GM12872 (cell line): ENCODE results near the gene RAD51B.

Source experiments
- TF ChIP-seq, protein P1 (sequence below): IDR thresholded peaks from 3 replicates; pipeline ENCODE4 v1.5.1; 2011; ENCODE audit warnings: low read depth, mild to moderate bottlenecking, low read length, moderate library complexity; ENCODE audit not compliant: insufficient read depth

The RAD51B gene

DNA sequence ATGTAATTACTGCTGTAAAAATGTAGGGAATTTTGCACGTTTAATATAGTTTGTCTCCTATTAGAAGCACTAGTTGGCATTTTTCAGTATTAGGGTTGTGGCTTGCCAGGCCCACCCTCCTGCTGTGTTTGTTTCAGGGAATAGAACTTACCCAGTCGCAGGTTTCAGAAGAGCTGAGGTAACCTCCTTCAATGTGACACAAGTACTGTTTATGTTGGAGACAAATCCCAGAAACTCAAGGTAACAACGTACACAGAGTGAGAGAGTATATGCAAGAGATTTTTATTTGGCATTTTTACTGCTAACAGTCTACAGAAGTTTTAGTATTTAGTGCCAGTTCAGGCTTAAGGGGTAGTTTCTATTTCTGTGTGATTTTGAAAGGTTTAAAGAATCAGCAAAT, 284.3 kb downstream of the RAD51B start:
- TF ChIP-seq, protein P1, sequence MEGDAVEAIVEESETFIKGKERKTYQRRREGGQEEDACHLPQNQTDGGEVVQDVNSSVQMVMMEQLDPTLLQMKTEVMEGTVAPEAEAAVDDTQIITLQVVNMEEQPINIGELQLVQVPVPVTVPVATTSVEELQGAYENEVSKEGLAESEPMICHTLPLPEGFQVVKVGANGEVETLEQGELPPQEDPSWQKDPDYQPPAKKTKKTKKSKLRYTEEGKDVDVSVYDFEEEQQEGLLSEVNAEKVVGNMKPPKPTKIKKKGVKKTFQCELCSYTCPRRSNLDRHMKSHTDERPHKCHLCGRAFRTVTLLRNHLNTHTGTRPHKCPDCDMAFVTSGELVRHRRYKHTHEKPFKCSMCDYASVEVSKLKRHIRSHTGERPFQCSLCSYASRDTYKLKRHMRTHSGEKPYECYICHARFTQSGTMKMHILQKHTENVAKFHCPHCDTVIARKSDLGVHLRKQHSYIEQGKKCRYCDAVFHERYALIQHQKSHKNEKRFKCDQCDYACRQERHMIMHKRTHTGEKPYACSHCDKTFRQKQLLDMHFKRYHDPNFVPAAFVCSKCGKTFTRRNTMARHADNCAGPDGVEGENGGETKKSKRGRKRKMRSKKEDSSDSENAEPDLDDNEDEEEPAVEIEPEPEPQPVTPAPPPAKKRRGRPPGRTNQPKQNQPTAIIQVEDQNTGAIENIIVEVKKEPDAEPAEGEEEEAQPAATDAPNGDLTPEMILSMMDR: no peak

DNA sequence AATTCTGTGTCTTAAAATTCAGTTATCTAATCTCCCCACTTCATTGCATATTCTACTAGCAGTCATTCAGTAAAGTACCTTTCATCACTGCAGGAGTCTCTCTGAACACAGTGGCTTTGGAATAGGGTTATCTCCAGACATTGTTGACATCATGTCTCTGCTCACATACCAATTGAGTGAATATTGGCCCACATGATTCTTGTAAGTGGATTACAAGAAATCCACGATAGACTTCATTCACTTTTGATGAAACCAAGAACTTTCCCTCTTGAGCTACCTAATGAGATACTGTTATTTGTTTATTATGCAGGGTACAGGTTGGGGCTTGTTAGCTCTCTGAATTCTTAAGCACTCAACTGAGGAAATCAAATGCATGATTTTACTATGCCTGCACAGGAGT, 284.9 kb downstream of the RAD51B start:
- TF ChIP-seq, protein P1: no peak

DNA sequence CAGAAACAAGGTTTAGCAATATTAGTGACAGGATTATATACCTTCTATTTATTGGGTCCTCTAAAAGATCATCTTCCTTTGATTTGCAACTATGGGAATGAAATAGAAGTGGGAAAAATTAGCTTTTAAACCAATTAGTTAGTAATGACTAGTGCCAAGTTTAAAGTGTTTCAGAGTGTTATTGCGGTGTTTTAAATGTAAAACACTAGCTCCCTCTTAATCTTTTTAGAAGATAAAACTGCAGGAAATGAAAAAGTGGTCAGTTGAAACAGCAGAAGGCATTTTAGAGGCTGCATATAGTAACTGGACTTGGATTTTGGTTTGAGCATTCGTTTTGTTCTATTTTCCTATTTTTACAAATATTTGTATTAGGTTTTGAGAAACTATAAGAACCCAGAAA, 286.2 kb downstream of the RAD51B start:
- TF ChIP-seq, protein P1: no peak

DNA sequence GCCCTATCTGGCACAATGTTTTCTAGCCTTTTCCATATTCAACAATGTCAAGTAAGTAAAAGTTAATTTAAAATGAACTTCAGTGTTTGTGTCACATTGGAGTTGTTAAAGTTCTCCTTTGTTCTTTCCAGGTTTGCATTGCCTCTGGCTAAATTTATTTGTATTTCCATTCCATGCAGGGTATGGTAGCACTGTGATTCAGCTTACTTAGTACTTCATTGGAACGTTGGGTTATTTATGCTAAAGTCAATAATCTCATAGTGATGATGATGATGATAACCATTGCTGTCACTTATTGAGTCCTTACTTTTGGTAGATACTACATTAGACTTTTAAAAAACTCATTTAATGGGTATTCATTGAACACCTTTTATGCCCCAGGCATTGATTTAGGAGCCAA, 286.9 kb downstream of the RAD51B start:
- TF ChIP-seq, protein P1: no peak

DNA sequence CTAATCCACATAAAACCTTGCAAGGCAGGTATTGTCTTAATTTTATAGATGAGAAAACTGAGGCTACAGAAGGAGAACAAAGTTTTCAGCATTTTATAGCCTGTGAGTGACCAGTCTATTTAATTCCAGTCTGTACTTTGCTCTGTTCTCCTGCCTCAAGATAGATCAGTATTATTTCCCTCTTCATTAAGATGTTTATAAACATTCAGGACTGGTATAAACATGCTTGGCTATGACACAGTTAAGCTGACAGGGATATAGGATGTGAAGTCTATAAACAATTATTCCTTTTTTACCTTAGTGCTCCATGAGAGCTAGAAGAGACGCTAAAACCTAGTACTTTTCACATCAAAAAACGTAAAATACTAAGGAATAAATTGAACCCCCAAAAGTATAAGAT, 287.3 kb downstream of the RAD51B start:
- TF ChIP-seq, protein P1: no peak

DNA sequence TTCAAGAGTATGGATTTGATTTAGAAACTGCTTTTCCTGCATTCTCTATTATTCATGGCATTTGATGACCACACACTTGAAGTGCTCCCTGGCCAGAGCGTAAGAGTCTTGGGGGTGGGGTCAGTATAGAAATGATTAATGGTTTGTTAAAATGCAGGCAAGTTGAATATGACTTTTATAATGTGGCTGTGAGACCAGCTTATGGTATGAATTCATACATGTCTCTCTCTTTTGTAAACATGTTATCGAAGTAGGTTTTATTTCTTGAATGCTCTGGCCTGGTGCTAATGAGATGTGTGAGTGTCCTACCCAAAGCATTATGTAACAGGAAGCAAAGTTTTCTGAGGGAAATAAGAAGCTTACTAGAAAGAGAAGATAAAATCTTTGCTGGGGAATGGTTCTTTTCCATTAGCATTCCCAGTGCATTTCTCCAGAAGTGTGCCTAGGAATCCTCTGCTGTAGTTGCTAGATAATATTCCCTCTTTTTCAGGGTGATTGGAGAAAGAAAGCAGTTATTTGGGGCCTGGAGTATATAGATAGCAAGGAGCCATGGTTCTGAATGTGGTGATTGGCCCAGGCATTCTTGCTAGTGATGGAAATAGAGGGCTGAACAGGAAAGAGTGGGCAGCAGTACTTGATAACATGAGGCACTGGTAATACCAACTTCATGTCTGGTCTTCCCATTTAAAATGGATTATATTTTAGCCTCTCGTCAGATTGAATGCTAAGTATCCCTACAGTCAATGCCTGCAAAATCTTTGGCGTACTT, 289.7 kb downstream of the RAD51B start:
- TF ChIP-seq, protein P1: no peak

DNA sequence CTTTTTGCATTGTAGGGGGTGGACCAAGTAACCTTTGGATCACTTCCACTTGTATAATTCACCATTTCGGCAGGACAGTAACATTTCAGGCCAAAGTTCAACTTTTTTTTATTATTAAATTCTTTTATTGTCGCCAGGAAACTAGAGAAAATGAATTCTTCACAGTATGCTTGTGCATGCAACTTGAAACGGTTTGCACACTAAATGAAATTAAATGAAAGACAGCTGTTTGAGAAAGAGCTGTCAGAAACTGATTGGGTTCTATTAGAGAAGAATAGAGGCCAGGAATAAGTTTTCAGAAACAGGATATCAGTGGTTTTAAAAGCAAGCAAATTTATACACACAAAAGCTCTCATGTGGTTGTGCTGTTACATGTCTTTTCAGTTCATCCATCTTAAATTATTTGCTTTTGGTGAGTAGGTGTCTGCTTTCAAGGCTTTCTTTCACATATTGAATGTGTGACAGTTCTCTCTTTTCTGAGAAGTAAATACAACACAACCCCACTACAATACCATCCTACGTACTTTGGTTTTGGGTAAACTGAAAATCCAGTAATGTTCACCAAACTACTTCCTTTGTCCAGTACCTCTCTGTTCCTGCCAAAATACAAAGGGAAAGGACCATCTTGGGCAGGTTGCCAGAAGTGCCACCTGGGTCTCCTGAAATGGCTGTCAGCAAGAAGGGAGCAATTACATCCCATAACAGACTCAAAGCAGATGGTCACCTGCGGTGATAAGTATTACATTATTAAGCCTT, 291.7 kb downstream of the RAD51B start:
- TF ChIP-seq, protein P1: no peak
